A549 (cell line): Measurements from ENCODE around the gene TNNI3K. TPM values are rescaled to one million over a fixed set of nuclear protein-coding genes. Genes with fewer than 3 reads are reported as not detected.

Experiments used
- ATAC-seq, 2 experiments: fragments of 200-7000 bp in 1 of 2; fragments of >200 bp in 1 of 2; cut with Nextera tagmentation in 1 of 2; cut with Tn5 transposase in 1 of 2; 3 replicates each; pipeline versions ENCODE4 v1.8.0 to v1.9.1; 2018 to 2020; ENCODE audit warnings: mild to moderate bottlenecking in 1 of 2, moderate library complexity in 1 of 2
- CTCF ChIA-PET: fragments of 300-600 bp; sonication (Branson Sonifier 250); formaldehyde crosslinking; extraction: SDS; loops from one replicate; lab custom pipeline; 2021; ENCODE audit warnings: antibody characterized with exemption, inconsistent platforms; lab: Yijun Ruan, JAX
- POLR2A ChIA-PET: fragments of 350-600 bp; formaldehyde crosslinking; extraction: SDS; loops from one replicate; lab custom pipeline; 2021; ENCODE audit warnings: antibody characterized with exemption, inconsistent platforms; lab: Yijun Ruan, JAX
- DNase-seq, 2 experiments: peaks; one replicate each; pipeline versions ENCODE4 v3.0.0 to v3.0.0-alpha.2; 2011 to 2016; ENCODE audit warnings: low read depth in 1 of 2, low spot score in 1 of 2
- FAIRE-seq: peaks from 2 replicates; lab custom pipeline; 2011; peaks lifted over from hg19 to GRCh38; lab: Jason Lieb, UNC
- H3K27ac ChIP-seq, 2 experiments: fragments of >200 bp; sonication (Bioruptor Twin); formaldehyde crosslinking; 3 replicates each; pipeline ENCODE4 v1.5.1; 2016 to 2017
- H3K4me1 ChIP-seq: fragments of >200 bp; sonication (Bioruptor Twin); formaldehyde crosslinking; 3 replicates; pipeline ENCODE4 v1.6.1; 2016
- H3K4me2 ChIP-seq: fragments of >200 bp; sonication (Bioruptor Twin); formaldehyde crosslinking; 3 replicates; pipeline ENCODE4 v1.6.1; 2016
- H3K4me3 ChIP-seq: fragments of >200 bp; sonication (Bioruptor Twin); formaldehyde crosslinking; 3 replicates; pipeline ENCODE4 v1.5.1; 2016
- H3K9me3 ChIP-seq: fragments of >200 bp; sonication (Bioruptor Twin); formaldehyde crosslinking; 3 replicates; pipeline ENCODE4 v1.6.1; 2016
- ESRRA ChIP-seq: fragments of 150-350 bp; IDR thresholded peaks from 2 replicates; pipeline ENCODE4 v1.6.1; 2014; ENCODE audit warnings: mild to moderate bottlenecking, low read length, borderline replicate concordance
- GATA3 ChIP-seq: IDR thresholded peaks from 2 replicates; pipeline ENCODE4 v1.6.1; 2012; ENCODE audit warnings: borderline replicate concordance
- HOXB5 ChIP-seq: fragments of 250-450 bp; sonication (Bioruptor Pico); IDR thresholded peaks from 2 replicates; pipeline ENCODE4 v1.5.0; 2020; ENCODE audit warnings: mild to moderate bottlenecking, moderate library complexity
- JUNB ChIP-seq: fragments of >200 bp; sonication (Bioruptor Twin); formaldehyde crosslinking; IDR thresholded peaks from 2 replicates; pipeline ENCODE4 v1.6.1; 2016
- KDM1A ChIP-seq: fragments of 200-600 bp; sonication (generic); IDR thresholded peaks from 2 replicates; pipeline ENCODE4 v1.6.1; 2016; ENCODE audit warnings: low read depth, mild to moderate bottlenecking
- NR3C1 ChIP-seq: fragments of >200 bp; sonication (Bioruptor Twin); formaldehyde crosslinking; IDR thresholded peaks from 3 replicates; pipeline ENCODE4 v1.6.1; 2017
- POLR2A ChIP-seq: IDR thresholded peaks from 2 replicates; pipeline ENCODE4 v1.6.1; 2012; ENCODE audit warnings: mild to moderate bottlenecking, low read length
- SMC3 ChIP-seq: fragments of >200 bp; sonication (Bioruptor Twin); formaldehyde crosslinking; IDR thresholded peaks from 3 replicates; pipeline ENCODE4 v1.6.1; 2018; ENCODE audit warnings: inconsistent platforms
- ZC3H11A ChIP-seq: fragments of 450-650 bp; IDR thresholded peaks from 2 replicates; pipeline ENCODE4 v1.6.1; 2014; ENCODE audit warnings: antibody characterized with exemption, mild to moderate bottlenecking
- WGBS: methylation state at CpG from one replicate; pipeline ENCODE4 v1.1.6; 2017; ENCODE audit errors: missing lambda C conversion rate; 5-methylcytosine and 5-hydroxymethylcytosine counted together
- polyA plus RNA-seq, 4 experiments: library from polyadenylated mRNA; depleted of rRNA in 3 of 4; stranded (reverse); fragments of >200 nt; fragmentation: RNase III in 1 of 4; extraction: RNeasy Plus Mini Kit Qiagen cat#74134 plus additional on column Dnase treatment in 1 of 4; gene quantifications; 2 replicates in 3 of 4; 3 replicates in 1 of 4; pipeline ENCODE4 v1.2.3, GENCODE V29; 2011 to 2017
- TF ChIP-seq, protein P1 (sequence below): fragments of 250-450 bp; sonication (Bioruptor Pico); IDR thresholded peaks from 2 replicates; pipeline ENCODE4 v1.5.0; 2021; ENCODE audit warnings: mild to moderate bottlenecking, moderate library complexity, borderline replicate concordance
- TF ChIP-seq, protein P2 (sequence below): fragments of 200-600 bp; sonication (generic); IDR thresholded peaks from 2 replicates; pipeline ENCODE4 v1.6.1; 2016; ENCODE audit warnings: antibody characterized with exemption, mild to moderate bottlenecking, moderate library complexity
- TF ChIP-seq, protein P3 (sequence below): fragments of 250-450 bp; sonication (Bioruptor Pico); IDR thresholded peaks from 2 replicates; pipeline ENCODE4 v1.5.0; 2020; ENCODE audit warnings: low read depth, mild to moderate bottlenecking, moderate library complexity

TNNI3K gene
- polyA plus RNA-seq, 2 of the 4 experiments (the other 2 are of a cell fraction), result 0.67 TPM; not detected in 1

DNA sequence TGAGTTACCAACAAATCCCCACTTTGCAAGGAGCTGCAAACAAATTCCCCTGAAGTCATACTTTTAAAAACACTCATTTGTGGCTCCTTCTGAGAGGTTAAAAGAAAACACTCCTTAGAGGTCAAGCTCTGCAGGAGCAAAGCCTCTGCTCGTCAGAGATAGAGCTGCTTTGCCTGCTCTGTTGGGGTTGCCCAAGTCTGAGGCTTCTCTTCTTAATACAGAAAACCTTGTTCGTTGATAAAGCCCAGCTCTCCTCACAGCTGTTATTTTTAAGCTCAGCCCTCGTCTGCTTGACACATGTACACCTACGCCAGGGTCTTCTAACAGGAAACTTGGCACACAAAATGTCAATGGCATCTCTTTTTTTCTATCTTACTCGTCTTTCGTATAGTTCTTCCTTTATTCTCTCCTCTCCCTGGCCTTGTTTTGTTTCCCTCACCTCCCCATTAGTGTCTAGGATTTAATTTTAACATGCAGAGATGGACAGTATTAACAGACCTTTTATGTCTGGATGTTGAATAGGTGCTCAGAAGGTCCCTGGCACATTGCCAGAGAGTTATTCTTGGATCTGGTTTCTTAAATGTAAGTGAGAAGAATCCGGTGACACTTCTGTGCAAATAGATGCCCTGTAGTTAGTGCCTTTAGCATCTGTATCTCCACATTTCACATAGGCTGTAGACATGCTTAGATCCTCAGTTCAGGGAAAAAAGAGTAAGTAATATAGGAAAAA lies 191.2 kb downstream of the TNNI3K start:
- H3K4me2 ChIP-seq, result no peak overlapping the region
- no peak for DNase-seq
- ChIA-PET CTCF (no interaction called here), POLR2A (no interaction called here)
- FAIRE-seq, result no peak
- no peaks in the 10 kb centered on the region for H3K4me1 ChIP-seq
- ATAC-seq, result no peak
- WGBS, result 31% methylated on average over 7 of the region's 7 CpGs
- H3K9me3 ChIP-seq, result no peaks in the 10 kb centered on the region
- no peak overlapping the region for H3K4me3 ChIP-seq
- H3K27ac ChIP-seq, result no peak overlapping the region
- TF ChIP-seq NR3C1, result no peak
- TF ChIP-seq, protein P1, sequence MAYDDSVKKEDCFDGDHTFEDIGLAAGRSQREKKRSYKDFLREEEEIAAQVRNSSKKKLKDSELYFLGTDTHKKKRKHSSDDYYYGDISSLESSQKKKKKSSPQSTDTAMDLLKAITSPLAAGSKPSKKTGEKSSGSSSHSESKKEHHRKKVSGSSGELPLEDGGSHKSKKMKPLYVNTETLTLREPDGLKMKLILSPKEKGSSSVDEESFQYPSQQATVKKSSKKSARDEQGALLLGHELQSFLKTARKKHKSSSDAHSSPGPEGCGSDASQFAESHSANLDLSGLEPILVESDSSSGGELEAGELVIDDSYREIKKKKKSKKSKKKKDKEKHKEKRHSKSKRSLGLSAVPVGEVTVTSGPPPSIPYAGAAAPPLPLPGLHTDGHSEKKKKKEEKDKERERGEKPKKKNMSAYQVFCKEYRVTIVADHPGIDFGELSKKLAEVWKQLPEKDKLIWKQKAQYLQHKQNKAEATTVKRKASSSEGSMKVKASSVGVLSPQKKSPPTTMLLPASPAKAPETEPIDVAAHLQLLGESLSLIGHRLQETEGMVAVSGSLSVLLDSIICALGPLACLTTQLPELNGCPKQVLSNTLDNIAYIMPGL (CRISPR knock-in tag), result no peak
- TF ChIP-seq GATA3, result no peak
- TF ChIP-seq ZC3H11A, result no peak
- no peak for TF ChIP-seq POLR2A
- TF ChIP-seq SMC3, result no peak
- no peak for TF ChIP-seq JUNB
- TF ChIP-seq HOXB5 (CRISPR knock-in tag), result no peak
- TF ChIP-seq, protein P2, sequence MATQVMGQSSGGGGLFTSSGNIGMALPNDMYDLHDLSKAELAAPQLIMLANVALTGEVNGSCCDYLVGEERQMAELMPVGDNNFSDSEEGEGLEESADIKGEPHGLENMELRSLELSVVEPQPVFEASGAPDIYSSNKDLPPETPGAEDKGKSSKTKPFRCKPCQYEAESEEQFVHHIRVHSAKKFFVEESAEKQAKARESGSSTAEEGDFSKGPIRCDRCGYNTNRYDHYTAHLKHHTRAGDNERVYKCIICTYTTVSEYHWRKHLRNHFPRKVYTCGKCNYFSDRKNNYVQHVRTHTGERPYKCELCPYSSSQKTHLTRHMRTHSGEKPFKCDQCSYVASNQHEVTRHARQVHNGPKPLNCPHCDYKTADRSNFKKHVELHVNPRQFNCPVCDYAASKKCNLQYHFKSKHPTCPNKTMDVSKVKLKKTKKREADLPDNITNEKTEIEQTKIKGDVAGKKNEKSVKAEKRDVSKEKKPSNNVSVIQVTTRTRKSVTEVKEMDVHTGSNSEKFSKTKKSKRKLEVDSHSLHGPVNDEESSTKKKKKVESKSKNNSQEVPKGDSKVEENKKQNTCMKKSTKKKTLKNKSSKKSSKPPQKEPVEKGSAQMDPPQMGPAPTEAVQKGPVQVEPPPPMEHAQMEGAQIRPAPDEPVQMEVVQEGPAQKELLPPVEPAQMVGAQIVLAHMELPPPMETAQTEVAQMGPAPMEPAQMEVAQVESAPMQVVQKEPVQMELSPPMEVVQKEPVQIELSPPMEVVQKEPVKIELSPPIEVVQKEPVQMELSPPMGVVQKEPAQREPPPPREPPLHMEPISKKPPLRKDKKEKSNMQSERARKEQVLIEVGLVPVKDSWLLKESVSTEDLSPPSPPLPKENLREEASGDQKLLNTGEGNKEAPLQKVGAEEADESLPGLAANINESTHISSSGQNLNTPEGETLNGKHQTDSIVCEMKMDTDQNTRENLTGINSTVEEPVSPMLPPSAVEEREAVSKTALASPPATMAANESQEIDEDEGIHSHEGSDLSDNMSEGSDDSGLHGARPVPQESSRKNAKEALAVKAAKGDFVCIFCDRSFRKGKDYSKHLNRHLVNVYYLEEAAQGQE, result no peak
- no peak for TF ChIP-seq ESRRA
- no peak for TF ChIP-seq KDM1A
- TF ChIP-seq, protein P3, sequence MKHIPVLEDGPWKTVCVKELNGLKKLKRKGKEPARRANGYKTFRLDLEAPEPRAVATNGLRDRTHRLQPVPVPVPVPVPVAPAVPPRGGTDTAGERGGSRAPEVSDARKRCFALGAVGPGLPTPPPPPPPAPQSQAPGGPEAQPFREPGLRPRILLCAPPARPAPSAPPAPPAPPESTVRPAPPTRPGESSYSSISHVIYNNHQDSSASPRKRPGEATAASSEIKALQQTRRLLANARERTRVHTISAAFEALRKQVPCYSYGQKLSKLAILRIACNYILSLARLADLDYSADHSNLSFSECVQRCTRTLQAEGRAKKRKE, result no peak

DNA sequence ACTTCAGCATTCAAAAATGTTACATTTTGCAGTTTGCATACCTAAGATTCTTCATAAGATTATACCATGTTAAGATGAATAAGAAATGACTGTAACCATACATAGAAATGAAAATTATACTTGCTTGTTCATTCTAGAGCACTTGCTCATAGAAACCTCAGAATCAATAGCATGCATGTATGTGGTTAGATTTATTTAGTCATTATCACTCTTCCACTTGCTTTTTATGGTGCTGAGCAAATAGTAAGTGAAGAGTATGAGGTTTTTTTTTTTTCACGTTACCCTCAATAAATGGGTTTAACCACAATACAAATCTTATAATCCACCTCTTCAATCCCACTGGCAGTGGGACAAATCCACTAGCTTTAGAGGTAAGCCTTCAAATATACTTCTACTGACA lies 192.5 kb downstream of the TNNI3K start:
- ATAC-seq, result no peak
- POLR2A ChIA-PET, result no interaction called here
- TF ChIP-seq, protein P1 (CRISPR knock-in tag), result no peak

DNA sequence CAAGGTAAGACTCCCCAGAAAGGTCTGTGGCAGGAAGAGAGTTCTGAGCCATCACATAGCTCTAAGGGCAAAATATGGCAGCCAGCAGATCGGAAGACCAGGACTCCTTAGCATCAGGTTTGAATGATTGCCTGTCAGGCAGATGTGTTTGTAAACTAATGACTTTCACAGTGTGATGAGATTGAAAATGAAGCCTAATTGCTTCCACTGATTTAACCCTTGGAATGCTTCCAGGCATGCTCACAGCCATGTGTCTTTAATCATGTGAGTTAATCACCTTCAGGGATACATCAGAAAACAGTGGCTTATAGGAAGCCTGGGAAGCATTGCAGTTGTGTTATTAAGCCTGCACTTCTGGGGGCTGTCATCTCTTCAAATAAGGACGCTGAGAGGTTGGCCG lies 194.4 kb downstream of the TNNI3K start:
- DNase-seq (no peak), FAIRE-seq (no peak), ATAC-seq (no peak)
- Histone ChIP-seq H3K9me3 (no peaks in the 10 kb centered on the region), H3K4me1 (no peaks in the 10 kb centered on the region), H3K4me2 (no peak overlapping the region), H3K27ac (no peak overlapping the region), H3K4me3 (no peak overlapping the region)
- ChIA-PET CTCF (no interaction called here), POLR2A (no interaction called here)
- TF ChIP-seq POLR2A (no peak), SMC3 (no peak), ZC3H11A (no peak)
- WGBS, result 27% methylated on average over 3 of the region's 3 CpGs

More for the DNA sequence above, 192.5 kb downstream of the TNNI3K start:
- Histone ChIP-seq H3K4me3 (no peak overlapping the region), H3K4me2 (no peak overlapping the region), H3K9me3 (no peaks in the 10 kb centered on the region), H3K27ac (no peak overlapping the region), H3K4me1 (no peaks in the 10 kb centered on the region)
- CTCF ChIA-PET, result no interaction called here
- no peak for DNase-seq
- 21% methylated on average over 1 of the region's 1 CpG for WGBS
- no peak for FAIRE-seq
